WI38 (cell line): ENCODE data around the gene HPN.

Source experiments
- H3K4me3 ChIP-seq: 2 replicates; pipeline ENCODE4 v1.5.1; 2011; ENCODE audit warnings: low read depth, mild to moderate bottlenecking, control low read depth, low read length
- CTCF ChIP-seq: IDR thresholded peaks from 2 replicates; pipeline ENCODE4 v1.5.1; 2012; ENCODE audit warnings: low read depth, mild to moderate bottlenecking, control low read depth, low read length

The HPN gene

DNA sequence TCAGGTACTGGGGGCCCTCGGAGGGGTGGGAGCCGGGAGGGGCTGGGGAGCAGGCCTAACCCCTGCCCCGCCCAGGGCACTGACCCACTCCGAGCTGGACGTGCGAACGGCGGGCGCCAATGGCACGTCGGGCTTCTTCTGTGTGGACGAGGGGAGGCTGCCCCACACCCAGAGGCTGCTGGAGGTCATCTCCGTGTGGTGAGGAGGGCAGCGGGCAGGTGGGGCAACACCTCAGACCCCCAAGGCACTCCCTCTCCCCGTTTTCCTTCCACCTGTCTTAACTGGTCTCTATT, 18.2 kb downstream of the HPN start:
- TF ChIP-seq CTCF: no peak
- H3K4me3 ChIP-seq: no peak overlapping the region

- TF ChIP-seq CTCF: no peak
- no peak overlapping the region for H3K4me3 ChIP-seq
These were observed 18.8 kb downstream of the HPN start for GRCh38 chr19:35060160-35060855.

DNA sequence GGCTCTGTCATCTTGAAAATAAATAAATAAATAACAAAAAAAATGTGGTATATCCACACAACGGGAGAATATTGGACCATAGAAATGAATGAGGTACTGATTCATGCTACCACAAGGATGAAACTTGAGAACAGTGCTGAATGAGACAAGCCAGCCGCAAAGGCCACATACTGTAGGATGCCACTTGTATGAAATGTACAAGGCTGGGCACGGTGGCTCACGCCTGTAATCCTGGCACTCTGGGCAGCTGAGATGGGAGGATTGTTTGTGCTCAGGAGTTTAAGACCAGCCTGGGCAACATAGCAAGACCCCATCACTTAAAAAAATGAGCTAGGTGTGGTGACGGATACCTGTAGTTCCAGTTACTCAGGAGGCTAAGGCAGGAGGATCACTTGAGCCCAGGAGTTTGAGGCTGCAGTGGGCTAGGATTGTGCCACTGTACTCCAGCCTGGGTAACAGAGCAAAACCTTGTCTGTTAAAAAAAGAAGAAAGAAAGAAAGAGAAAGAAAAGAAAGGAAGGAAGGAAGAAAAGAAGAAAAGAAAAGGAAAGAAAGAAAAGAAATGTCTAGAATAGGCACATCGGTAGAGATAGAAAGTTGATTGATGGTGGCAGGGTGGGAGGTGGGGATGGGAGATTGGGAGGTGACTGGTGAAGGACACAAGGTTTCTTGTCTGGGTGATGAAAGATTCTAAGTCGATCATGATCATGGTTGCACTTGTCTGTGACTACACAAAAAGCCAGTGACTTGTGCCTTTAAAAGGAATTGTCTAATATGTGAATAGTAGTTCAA, 20.3 kb downstream of the HPN start:
- TF ChIP-seq CTCF: no peak
- H3K4me3 ChIP-seq: no peak overlapping the region

DNA sequence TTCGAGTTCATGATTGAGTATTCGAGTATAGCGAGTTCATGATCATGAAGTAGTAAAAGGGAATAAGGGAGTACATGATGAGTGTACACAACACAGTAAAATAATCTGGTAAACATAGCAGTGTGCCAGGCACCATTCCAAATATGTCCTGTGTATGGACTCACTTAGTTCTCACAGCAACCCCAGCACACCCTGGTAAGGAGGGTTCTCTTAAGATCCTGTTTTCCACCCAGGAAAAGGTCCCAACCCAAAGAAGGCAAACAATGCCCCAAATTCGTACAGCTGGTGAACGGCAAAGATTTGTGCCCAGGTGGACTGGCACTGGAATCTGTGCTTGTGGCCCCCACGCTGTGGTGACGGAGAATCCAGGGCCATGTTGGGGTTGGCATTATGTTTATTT, 21.4 kb downstream of the HPN start:
- no peak for TF ChIP-seq CTCF
- H3K4me3 ChIP-seq: no peak overlapping the region

GRCh38 chr19:35063940-35064818, 22.7 kb downstream of the HPN start:
- no peak for TF ChIP-seq CTCF
- no peak overlapping the region for H3K4me3 ChIP-seq

DNA sequence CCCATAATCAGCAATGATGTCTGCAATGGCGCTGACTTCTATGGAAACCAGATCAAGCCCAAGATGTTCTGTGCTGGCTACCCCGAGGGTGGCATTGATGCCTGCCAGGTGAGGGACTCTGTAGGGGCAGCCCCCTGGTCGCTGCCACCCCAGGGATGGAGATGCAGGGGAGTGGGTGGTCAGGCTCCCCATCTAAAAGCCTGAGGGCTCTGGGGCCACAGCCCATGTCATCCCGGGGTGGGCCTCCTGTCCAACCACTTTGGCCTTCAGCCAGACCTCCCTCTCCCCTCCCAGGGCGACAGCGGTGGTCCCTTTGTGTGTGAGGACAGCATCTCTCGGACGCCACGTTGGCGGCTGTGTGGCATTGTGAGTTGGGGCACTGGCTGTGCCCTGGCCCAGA, 24.1 kb downstream of the HPN start:
- no peak for TF ChIP-seq CTCF
- H3K4me3 ChIP-seq: no peak overlapping the region

GRCh38 chr19:35066121-35066520, 24.6 kb downstream of the HPN start:
- TF ChIP-seq CTCF: no peak
- no peak overlapping the region for H3K4me3 ChIP-seq
